GM19372 (cell line): ENCODE results near the gene SSH3.
A peak's percentile ranks its signal among the peaks of the same experiment; 100 is the strongest.

Experiments used
- ATAC-seq: cut with Tn5 transposase; IDR thresholded peaks from one replicate; pipeline ENCODE4 v1.9.1; 2021; ENCODE audit warnings: mild to moderate bottlenecking, low read depth, moderate library complexity; ENCODE audit not compliant: unreplicated experiment

The SSH3 gene

GRCh38 chr11:67268081-67268961 is 35.0 kb upstream of the SSH3 start:
- no peak for ATAC-seq

- no peak for ATAC-seq
These were observed 34.4 kb upstream of the SSH3 start for GRCh38 chr11:67268962-67269268.

- no peak for ATAC-seq
These were observed 33.7 kb upstream of the SSH3 start for GRCh38 chr11:67269401-67270255.

- no peak for ATAC-seq
These were observed 32.8 kb upstream of the SSH3 start for GRCh38 chr11:67270256-67271204.

- ATAC-seq = no peak
These were observed 32.2 kb upstream of the SSH3 start for GRCh38 chr11:67271205-67271540.

GRCh38 chr11:67271541-67272284 is 31.6 kb upstream of the SSH3 start:
- no peak for ATAC-seq

- ATAC-seq = no peak
These were observed 30.7 kb upstream of the SSH3 start for GRCh38 chr11:67272327-67273259.

- ATAC-seq = no peak
These were observed 29.9 kb upstream of the SSH3 start for GRCh38 chr11:67273260-67273990.

GRCh38 chr11:67274768-67275605 is 28.3 kb upstream of the SSH3 start:
- no peak for ATAC-seq

GRCh38 chr11:67275606-67276409 is 27.5 kb upstream of the SSH3 start:
- no peak for ATAC-seq

GRCh38 chr11:67276781-67277230 is 26.5 kb upstream of the SSH3 start:
- ATAC-seq = peak; percentile 21

GRCh38 chr11:67277231-67277961 is 25.9 kb upstream of the SSH3 start:
- peak; percentile 87 for ATAC-seq

- no peak for ATAC-seq
These were observed 25.0 kb upstream of the SSH3 start for GRCh38 chr11:67278135-67278938.

GRCh38 chr11:67278939-67279588 is 24.3 kb upstream of the SSH3 start:
- ATAC-seq = no peak
